HEK293 (cell line): ENCODE measurements around the gene GID8.
A peak's percentile ranks its signal among the peaks of the same experiment; 100 is the strongest.

Source experiments
- CTCF ChIA-PET: fragments of 350-600 bp; formaldehyde crosslinking; extraction: SDS; loops from one replicate; lab custom pipeline; 2021; ENCODE audit warnings: antibody characterized with exemption; lab: Yijun Ruan, JAX
- POLR2A ChIA-PET: fragments of 300-600 bp; formaldehyde crosslinking; extraction: SDS; loops from one replicate; lab custom pipeline; 2020; ENCODE audit warnings: antibody characterized with exemption, inconsistent platforms; lab: Yijun Ruan, JAX
- H3K27ac ChIP-seq: fragments of 200-500 bp; sonication (Bioruptor generic); 2 replicates; pipeline ENCODE4 v1.5.1; 2014; ENCODE audit warnings: low read depth, low read length, control low read depth, inconsistent platforms; ENCODE audit errors: extremely low read depth
- H3K36me3 ChIP-seq, 2 experiments: fragments of 200-500 bp in 1 of 2; sonication (Bioruptor generic) in 1 of 2; 1 replicate in 1 of 2; 2 replicates in 1 of 2; pipeline ENCODE4 v1.5.1; 2014 to 2017; ENCODE audit warnings: inconsistent platforms in 2 of 2, low read length in 2 of 2; ENCODE audit not compliant: control insufficient read depth in 2 of 2, insufficient read depth in 1 of 2
- H3K4me1 ChIP-seq: fragments of 200-500 bp; sonication (Bioruptor generic); 2 replicates; pipeline ENCODE4 v1.5.1; 2014; ENCODE audit warnings: mild to moderate bottlenecking, low read length, inconsistent platforms; ENCODE audit not compliant: control insufficient read depth, insufficient read depth
- H3K4me3 ChIP-seq: 2 replicates; pipeline ENCODE4 v1.5.1; 2011; ENCODE audit warnings: low read depth, mild to moderate bottlenecking, control low read depth, low read length, moderate library complexity
- H3K9me3 ChIP-seq: fragments of 200-500 bp; sonication (Bioruptor generic); 2 replicates; pipeline ENCODE4 v1.5.1; 2014; ENCODE audit warnings: low read depth, low read length, inconsistent platforms; ENCODE audit not compliant: control insufficient read depth, insufficient read depth
- EGR2 ChIP-seq: fragments of 450-650 bp; formaldehyde crosslinking; IDR thresholded peaks from 2 replicates; pipeline ENCODE4 v1.5.1; 2016; ENCODE audit warnings: low read depth, missing biosample characterization, missing genetic modification characterization
- KLF9 ChIP-seq: fragments of 450-650 bp; formaldehyde crosslinking; IDR thresholded peaks from 2 replicates; pipeline ENCODE4 v1.5.1; 2016; ENCODE audit warnings: missing biosample characterization, missing genetic modification characterization, low read depth
- SCRT1 ChIP-seq: fragments of 450-650 bp; formaldehyde crosslinking; IDR thresholded peaks from 2 replicates; pipeline ENCODE4 v1.5.1; 2016; ENCODE audit warnings: missing biosample characterization, missing genetic modification characterization, borderline replicate concordance
- SP3 ChIP-seq: fragments of 450-650 bp; formaldehyde crosslinking; IDR thresholded peaks from 2 replicates; pipeline ENCODE4 v1.5.1; 2016; ENCODE audit warnings: missing biosample characterization, missing genetic modification characterization
- ZBTB8A ChIP-seq: fragments of 450-650 bp; formaldehyde crosslinking; IDR thresholded peaks from 2 replicates; pipeline ENCODE4 v1.5.1; 2016; ENCODE audit warnings: missing biosample characterization, missing genetic modification characterization
- ZFHX2 ChIP-seq: fragments of 450-650 bp; formaldehyde crosslinking; conservative IDR thresholded peaks from 2 replicates; pipeline ENCODE4 v1.5.1; 2016; ENCODE audit warnings: missing biosample characterization, missing genetic modification characterization
- ZIC2 ChIP-seq: fragments of 450-650 bp; formaldehyde crosslinking; IDR thresholded peaks from 2 replicates; pipeline ENCODE4 v1.5.1; 2016; ENCODE audit warnings: missing biosample characterization, missing genetic modification characterization
- ZNF473 ChIP-seq: fragments of 450-650 bp; formaldehyde crosslinking; IDR thresholded peaks from 2 replicates; pipeline ENCODE4 v1.5.1; 2017; ENCODE audit warnings: missing biosample characterization, missing genetic modification characterization
- ZNF768 ChIP-seq: fragments of 450-650 bp; formaldehyde crosslinking; IDR thresholded peaks from 2 replicates; pipeline ENCODE4 v1.5.1; 2018; ENCODE audit warnings: missing biosample characterization, mild to moderate bottlenecking, missing genetic modification characterization
- TF ChIP-seq, protein P1 (sequence below): fragments of 450-650 bp; formaldehyde crosslinking; IDR thresholded peaks from 2 replicates; pipeline ENCODE4 v1.5.1; 2016; ENCODE audit warnings: missing biosample characterization, missing genetic modification characterization
- TF ChIP-seq, protein P2 (sequence below): fragments of 450-650 bp; IDR thresholded peaks from 2 replicates; pipeline ENCODE4 v1.5.1; 2018; ENCODE audit warnings: missing biosample characterization, mild to moderate bottlenecking, missing genetic modification characterization
- TF ChIP-seq, protein P3 (sequence below): fragments of 450-650 bp; formaldehyde crosslinking; IDR thresholded peaks from 2 replicates; pipeline ENCODE4 v1.5.1; 2016; ENCODE audit warnings: missing biosample characterization, missing genetic modification characterization, low read depth
- TF ChIP-seq, protein P4 (sequence below): fragments of 450-650 bp; formaldehyde crosslinking; IDR thresholded peaks from 2 replicates; pipeline ENCODE4 v1.5.1; 2016; ENCODE audit warnings: missing biosample characterization, missing genetic modification characterization

GID8 gene

DNA sequence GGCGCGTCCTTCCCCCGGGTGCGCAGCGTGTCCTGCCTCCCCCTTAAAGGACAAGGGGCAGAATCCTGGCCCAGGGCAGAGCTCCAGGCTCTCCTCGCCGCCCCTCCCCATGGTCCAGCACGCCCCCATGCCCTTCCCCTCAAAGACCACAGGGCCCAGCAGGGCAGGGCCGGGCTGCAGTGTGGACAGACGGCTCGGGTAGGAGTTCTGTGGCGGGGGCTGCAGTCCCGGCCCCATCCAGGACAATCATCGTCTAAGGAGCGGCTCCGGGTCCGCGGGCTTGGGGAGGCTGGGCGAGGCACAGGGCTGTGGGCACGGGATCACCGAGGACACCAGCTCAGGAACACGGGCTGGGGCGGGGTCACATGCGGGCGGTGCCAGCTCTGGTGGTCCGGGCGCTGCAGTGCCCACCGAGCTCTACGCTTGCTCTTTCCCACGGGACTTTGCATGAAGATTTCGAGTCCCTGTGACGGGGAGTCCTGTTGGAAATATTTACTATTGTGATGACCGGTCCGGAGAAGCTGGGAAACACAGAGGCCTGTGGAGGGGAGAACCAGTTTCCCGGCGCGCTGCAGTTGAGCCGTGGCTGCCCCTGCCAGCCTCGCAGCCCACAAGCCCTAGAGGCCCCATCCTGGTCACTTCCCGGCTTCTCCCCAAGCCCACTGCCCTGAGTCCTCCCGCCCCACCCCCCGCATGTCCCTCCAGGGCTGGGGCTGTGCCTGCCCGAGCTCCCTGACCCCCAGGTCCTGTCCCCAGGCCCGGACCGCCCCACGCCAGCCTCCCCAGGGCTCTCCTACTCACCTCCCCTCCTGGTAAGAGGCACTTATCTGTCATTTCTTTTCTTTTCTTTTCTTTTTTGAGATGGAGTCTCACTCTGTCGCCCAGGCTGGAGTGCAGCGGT, 35.1 kb downstream of the GID8 start (continued):
- TF ChIP-seq ZFHX2 (tag by site-specific recombination) (peak; percentile 3; the same call in 1 of the 2 replicates), ZNF473 (tag by site-specific recombination) (no peak), KLF9 (tag by site-specific recombination) (no peak), ZBTB8A (tag by site-specific recombination) (no peak), SCRT1 (tag by site-specific recombination) (no peak), SP3 (tag by site-specific recombination) (0 out of 2 replicates have a peak, but pooled peaks have one; percentile 11), EGR2 (tag by site-specific recombination) (0 out of 2 replicates have a peak, but pooled peaks have one; percentile 2)
- TF ChIP-seq, protein P1, sequence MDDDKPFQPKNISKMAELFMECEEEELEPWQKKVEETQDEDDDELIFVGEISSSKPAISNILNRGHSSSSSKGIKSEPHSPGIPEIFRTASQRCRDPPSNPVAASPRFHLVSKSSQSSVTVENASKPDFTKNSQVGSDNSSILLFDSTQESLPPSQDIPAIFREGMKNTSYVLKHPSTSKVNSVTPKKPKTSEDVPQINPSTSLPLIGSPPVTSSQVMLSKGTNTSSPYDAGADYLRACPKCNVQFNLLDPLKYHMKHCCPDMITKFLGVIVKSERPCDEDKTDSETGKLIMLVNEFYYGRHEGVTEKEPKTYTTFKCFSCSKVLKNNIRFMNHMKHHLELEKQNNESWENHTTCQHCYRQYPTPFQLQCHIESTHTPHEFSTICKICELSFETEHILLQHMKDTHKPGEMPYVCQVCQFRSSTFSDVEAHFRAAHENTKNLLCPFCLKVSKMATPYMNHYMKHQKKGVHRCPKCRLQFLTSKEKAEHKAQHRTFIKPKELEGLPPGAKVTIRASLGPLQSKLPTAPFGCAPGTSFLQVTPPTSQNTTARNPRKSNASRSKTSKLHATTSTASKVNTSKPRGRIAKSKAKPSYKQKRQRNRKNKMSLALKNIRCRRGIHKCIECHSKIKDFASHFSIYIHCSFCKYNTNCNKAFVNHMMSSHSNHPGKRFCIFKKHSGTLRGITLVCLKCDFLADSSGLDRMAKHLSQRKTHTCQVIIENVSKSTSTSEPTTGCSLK (tag by site-specific recombination) = no peak
- TF ChIP-seq, protein P2, sequence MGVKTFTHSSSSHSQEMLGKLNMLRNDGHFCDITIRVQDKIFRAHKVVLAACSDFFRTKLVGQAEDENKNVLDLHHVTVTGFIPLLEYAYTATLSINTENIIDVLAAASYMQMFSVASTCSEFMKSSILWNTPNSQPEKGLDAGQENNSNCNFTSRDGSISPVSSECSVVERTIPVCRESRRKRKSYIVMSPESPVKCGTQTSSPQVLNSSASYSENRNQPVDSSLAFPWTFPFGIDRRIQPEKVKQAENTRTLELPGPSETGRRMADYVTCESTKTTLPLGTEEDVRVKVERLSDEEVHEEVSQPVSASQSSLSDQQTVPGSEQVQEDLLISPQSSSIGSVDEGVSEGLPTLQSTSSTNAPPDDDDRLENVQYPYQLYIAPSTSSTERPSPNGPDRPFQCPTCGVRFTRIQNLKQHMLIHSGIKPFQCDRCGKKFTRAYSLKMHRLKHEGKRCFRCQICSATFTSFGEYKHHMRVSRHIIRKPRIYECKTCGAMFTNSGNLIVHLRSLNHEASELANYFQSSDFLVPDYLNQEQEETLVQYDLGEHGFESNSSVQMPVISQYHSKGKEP (tag by site-specific recombination) = no peak
- TF ChIP-seq, protein P3, sequence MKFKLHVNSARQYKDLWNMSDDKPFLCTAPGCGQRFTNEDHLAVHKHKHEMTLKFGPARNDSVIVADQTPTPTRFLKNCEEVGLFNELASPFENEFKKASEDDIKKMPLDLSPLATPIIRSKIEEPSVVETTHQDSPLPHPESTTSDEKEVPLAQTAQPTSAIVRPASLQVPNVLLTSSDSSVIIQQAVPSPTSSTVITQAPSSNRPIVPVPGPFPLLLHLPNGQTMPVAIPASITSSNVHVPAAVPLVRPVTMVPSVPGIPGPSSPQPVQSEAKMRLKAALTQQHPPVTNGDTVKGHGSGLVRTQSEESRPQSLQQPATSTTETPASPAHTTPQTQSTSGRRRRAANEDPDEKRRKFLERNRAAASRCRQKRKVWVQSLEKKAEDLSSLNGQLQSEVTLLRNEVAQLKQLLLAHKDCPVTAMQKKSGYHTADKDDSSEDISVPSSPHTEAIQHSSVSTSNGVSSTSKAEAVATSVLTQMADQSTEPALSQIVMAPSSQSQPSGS (tag by site-specific recombination) = no peak
- TF ChIP-seq, protein P4, sequence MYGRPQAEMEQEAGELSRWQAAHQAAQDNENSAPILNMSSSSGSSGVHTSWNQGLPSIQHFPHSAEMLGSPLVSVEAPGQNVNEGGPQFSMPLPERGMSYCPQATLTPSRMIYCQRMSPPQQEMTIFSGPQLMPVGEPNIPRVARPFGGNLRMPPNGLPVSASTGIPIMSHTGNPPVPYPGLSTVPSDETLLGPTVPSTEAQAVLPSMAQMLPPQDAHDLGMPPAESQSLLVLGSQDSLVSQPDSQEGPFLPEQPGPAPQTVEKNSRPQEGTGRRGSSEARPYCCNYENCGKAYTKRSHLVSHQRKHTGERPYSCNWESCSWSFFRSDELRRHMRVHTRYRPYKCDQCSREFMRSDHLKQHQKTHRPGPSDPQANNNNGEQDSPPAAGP (tag by site-specific recombination) = no peak

DNA sequence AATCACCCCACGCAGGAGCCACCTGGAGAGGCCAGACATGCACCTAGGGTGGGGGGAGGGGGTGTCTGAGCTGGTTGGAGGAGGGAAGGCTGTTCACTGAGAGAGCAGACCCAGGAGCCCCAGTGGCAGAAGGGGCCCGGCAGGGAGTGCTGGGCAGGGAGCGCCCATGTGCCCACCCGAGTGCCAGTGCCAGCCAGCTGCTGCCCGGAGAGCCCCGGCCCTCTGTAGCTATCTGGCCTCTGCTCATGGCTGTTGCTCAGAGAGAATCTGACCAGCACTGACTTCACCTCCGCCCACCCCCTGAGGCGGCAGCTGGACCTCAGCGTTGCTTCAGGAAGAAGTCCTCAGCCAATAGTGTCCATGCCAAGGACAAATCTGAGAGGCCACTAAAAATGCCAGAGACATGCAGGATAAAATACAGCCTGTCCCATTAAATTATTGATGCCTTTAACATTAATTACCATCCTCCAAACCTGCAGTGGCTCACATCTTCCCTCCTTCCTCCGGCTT, 37.4 kb downstream of the GID8 start:
- H3K36me3 ChIP-seq = no peaks in the 10 kb centered on the region
- ChIA-PET POLR2A (no interaction called here), CTCF (interaction anchor here (0.7 to 1.2 kb wide), 2 partner anchors 37 to 72 kb away, joined by 3 to 5 read pairs; no protein-coding TSS in a partner anchor)
- H3K9me3 ChIP-seq = no peaks in the 10 kb centered on the region
- H3K4me1 ChIP-seq = no peaks in the 10 kb centered on the region
- no peak overlapping the region for H3K4me3 ChIP-seq
- H3K27ac ChIP-seq = no peak overlapping the region
- TF ChIP-seq ZIC2 (tag by site-specific recombination) (0 out of 2 replicates have a peak, but pooled peaks have one; percentile 27), ZNF768 (tag by site-specific recombination) (no peak)

DNA sequence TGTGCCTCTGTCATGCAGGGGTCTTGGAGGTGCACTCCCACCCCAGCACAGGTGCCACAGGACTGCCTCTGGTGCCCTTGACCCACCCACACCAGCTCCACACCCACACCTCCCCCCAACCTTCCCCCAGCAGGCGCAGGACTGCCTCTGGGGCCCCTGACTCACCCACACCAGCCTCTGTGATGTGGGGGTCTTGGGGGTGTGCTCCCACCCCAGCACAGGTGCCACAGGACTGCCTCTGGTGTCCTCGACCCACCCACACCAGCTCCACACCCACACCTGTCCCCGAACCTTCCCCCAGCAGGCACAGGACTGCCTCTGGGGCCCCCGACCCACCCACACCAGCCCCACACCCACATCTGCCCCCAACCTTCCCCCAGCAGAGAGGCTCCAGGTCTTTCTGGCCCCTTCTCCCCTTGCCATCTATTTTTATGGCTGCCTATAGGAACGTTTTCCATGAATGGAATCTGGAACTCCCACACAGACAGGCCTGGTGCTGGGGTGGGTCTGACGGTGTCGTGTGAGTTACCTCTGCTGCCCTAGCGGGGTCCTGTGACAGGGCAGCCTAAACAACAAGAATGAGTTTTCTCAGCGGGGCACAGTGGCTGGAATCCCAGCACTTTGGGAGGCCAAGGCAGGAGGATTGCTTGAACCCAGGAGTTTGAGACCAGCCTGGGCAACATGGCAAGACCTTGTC, 38.0 kb downstream of the GID8 start:
- TF ChIP-seq EGR2 (tag by site-specific recombination) (peak; percentile 95), ZFHX2 (tag by site-specific recombination) (peak; percentile 97), ZIC2 (tag by site-specific recombination) (no peak)
- H3K9me3 ChIP-seq = no peaks in the 10 kb centered on the region
- POLR2A ChIA-PET = no interaction called here
- H3K4me1 ChIP-seq = no peaks in the 10 kb centered on the region
- H3K36me3 ChIP-seq = no peaks in the 10 kb centered on the region
- H3K27ac ChIP-seq = no peak overlapping the region
- CTCF ChIA-PET = interaction anchor here (0.6 to 1.2 kb wide), 2 partner anchors 73 to 1007 kb away, joined by 3 to 5 read pairs; no protein-coding TSS in a partner anchor
- H3K4me3 ChIP-seq = no peak overlapping the region
